ENCODE measurements around the gene FAM193A.

DNA sequence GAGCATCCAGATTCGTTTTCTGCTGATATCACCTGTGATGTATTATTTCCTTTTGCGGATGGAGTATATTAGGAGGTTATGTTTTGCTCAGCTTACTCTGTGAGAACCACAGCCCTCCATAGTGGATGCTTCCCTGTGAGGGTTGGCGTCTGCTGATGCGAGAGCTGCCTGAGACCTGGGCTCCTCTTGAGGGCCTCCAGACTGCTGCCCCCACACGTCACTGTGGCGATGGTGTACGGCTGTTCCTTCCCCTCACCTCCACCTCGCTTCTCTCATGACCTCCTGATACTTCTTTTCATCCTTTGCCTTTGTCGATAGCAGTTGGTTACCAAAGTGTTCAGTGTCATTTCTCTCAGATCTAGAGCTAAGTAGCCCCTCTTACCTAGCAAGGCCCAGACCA is 148.0 kb downstream of the FAM193A start:
- no peak for TF ChIP-seq POLR2A (IDR thresholded peaks at IDR 0.05; ENCODE audit: low read length)
- TF ChIP-seq GATA1 (IDR thresholded peaks at IDR 0.05; ENCODE audit: low read depth, low read length), result no peak

Measured in erythroblast (primary cell).